Stimulated activated CD4-positive, alpha-beta T cell treated with anti-CD3 and anti-CD28 coated beads, Interleukin-1b, Interleukin-23, amount 100 ng/mL, for 1 hour (primary cell): ENCODE measurements around the gene AATK.

ENCODE experiments used
- DNase-seq, 2 donors: peaks; one replicate each; pipeline ENCODE4 v3.0.0-alpha.2; 2020; ENCODE audit warnings: low read depth in 2 of 2

AATK gene

GRCh38 chr17:81127526-81128177 lies 38.4 kb downstream of the AATK start:
- DNase-seq: no peak

DNA sequence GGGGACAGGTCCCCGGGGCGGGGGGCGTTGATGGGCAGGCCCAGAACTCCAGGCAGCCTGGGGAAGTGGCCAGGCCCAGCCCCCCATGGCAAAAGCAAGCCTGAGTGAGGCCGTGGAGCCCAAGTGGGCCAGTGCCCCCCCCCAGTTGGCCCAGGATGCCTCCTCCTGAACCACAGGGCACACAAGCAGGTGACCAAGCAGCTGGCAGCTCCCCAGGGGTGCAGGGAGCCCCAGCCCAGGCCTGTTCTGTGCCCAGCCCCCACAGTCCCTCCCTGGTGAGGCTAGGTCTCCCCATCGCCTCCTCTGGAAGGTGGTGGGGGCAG lies 38.9 kb downstream of the AATK start:
- no peak for DNase-seq

DNA sequence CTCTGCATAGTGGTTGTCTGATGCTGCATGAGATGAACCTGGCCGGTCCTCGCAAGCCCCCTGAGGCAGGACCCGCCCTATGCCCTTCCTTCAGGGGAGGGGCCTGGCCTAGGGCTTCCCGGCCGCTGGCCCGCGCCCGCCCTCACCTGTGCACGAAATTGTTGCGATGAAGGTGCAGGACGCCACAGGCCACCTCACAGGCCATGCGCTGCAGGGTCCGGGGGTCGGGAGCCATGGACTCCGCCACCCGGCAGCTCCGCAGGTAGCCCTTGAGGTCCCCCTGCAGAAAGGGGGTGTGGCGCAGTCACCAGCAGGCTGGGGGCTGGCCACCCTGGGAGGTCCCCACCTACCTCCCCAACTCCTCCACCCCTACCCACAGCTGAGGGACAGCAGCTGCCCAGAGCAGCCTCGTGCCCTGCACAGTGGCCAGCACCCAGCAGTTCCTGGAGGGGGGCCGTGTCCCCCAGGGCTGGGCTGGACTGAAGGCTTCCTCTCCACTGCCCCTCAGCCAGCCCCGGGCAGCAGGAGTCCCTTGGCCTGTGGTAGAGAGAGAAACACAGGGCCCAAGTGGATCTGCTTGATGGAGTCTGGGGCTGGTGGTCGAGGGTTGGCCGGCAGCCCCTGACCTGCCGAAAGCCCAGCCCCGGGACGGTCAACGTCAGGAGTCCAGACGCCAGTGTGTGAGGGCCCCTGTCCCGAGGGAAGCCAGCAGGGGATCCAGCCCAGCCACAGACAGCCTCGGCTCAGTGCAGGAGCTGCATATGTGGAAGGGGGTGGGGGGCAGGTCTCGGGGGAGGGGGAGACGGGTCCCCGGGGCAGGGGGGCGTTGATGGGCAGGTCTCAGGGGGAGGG lies 39.5 kb downstream of the AATK start:
- no peak for DNase-seq

GRCh38 chr17:81125573-81126081 lies 40.4 kb downstream of the AATK start:
- no peak for DNase-seq

DNA sequence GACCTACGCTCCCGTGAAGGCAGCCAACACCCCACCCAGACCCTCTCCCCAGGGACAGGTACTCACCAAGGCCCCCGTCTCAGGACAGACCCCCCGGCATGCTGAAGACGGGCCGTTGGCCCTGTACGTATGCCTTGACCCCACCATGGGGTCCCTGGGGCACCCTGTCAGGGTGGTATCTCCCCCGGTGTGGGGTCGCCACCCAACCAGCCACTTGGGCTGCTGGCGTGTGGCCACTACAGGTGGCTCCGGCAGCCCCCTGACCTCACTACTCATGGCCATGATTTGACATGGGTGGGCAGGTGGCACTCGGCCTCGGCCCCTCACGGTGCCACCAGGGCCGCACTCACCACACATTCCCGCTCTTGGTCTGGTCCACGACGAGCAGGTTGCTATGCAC lies 41.6 kb downstream of the AATK start:
- DNase-seq: no peak

GRCh38 chr17:81123052-81124048 lies 42.7 kb downstream of the AATK start:
- no peak for DNase-seq

DNA sequence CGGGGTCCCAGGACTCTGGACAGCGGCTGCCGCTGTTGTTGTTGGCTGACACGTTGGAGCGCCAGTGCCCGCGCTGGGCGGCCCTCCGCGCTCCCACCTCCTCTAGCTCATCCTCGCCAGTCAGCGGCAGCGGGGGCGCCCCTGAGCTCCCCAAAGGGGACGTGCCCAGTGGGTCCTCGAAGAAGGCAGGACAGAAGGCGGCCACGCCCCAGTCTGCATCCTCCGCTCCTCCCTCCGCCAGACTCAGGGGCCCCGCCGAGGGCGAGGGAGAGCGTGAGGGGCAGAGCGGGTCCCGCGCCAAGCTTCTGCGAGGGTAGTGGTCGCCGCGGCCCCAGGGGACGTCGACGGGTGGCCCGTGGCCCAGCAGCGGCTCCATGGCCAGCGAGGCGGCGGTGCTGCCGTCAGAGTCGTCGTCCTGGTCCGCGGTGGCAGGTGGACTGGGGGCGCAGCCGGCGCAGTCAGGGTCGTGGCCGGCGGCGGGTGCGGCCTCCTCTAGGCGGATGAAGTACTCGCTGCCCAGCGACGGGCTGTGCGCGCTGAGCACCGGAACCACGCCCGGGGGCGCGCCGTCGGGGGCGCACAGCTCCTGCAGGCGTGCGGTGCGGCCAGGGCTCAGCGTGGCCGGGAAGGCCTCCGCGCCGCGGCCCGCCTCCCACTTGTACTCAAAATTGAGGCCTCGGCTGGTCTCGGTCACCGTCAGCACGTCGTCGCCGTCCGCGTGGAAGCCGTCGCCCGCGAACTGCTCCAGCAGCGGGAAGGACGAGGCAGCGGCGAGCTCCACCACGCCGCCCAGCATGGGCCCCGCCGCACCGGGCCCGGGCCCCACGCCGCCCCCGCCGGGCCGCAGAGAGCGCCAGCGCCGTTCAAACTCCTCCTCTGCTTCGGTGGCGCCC lies 43.9 kb downstream of the AATK start:
- no peak for DNase-seq

DNA sequence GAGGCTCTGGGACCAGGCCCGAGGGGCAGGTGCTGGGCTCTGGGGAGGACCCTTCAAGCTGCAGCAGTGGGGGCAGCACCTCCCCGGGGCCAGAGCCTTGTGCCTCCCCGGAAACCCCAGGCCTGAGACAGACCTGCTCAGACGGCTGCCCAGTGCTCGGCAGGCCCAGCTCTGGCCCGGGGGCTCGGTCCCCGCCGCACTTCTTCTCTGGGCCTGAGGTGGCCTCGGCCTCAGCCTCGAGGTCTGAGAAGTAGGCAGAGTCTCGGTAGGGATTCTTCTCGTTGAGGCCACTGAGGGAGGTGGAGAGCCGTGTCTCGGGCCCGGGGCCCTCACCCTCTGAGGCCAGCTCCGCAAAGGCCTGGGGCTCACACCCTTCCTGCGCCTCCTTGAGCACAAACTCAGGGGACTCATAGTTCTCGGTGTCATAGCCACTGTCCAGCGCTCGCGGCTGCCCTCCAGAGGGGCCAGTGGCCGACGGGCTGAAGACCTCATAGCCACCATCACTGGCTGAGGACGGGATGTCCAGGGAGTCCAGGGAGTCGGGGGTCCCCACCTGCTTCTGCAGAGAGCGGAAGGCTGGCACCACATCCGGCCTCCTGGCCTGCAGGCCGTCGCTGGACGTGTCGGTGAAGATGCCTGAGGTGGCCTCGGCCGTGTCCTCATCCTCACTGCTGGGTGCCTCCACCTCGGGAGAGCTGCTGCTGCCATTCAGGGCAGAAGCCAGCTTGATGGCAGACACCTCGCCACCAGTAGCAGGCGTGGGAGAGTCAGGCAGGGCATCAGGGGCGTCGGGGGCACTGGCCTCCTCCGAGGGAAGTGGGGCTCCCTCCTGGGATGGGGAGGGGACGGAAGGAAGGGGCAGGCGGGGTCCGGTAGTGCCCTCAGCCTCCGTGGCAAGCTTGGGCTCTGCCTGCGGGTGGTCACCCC lies 45.1 kb downstream of the AATK start:
- no peak for DNase-seq

DNA sequence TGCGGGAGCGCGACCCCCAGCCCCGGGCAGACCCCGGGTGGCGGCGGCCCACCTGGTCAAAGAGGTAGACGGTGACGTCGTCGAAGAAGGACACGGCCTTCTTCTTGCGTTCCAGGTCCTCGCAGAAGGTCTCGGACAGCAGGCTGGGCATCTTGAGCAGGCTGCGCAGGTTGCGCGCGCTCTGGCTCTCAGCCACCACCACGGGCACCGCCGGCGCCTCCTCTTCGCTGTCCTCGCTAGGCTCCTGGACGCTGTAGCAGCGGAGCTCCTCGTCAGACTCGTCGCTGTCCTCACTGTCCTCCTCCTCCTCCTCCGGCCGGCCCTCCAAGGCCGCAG lies 45.9 kb downstream of the AATK start:
- no peak for DNase-seq

DNA sequence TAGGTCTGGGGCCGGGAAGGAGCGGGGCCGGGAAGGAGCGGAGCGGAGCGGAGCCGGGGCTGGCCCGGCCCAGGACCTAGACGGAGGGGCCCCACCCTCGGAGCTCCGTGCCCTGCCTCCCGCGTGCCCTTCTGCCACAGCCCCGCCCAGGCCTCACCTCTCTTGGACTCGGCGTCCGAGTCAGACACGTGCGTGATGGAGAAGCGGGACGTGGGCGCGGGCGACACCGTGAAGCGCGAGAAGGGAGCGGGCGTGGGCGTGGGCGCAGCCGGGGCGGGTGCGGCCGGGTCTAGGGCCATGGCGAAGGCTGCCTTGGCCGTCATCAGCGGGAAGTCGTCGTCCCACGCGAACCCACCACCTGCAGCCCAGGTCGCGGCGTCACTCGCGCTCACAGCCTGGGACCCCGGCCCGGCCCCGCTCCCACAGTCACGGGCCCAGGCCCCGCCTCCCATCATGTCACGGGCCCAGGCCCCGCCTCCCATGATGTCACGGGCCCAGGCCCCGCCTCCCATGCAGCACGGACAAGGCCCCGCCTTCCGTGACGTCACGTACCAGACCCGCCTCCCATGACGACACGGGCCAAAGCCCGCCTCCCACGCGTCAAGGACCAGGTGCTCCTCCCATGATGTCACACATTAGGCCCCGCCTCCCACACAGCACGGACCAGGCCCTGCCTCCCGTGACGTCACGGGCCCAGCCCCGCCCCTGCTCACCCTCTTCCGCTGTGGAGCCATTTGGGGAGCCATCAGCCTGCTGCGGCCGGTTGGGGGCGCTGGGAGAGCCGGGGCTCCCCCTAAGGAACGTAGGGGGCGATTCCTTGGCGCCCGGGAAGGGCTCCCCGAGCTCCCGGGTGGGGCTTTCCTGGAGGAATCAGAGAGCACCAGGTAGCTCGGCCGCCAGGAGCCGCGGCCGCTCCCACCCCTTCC lies 46.5 kb downstream of the AATK start:
- peak; percentile 62 to 71 for DNase-seq

DNA sequence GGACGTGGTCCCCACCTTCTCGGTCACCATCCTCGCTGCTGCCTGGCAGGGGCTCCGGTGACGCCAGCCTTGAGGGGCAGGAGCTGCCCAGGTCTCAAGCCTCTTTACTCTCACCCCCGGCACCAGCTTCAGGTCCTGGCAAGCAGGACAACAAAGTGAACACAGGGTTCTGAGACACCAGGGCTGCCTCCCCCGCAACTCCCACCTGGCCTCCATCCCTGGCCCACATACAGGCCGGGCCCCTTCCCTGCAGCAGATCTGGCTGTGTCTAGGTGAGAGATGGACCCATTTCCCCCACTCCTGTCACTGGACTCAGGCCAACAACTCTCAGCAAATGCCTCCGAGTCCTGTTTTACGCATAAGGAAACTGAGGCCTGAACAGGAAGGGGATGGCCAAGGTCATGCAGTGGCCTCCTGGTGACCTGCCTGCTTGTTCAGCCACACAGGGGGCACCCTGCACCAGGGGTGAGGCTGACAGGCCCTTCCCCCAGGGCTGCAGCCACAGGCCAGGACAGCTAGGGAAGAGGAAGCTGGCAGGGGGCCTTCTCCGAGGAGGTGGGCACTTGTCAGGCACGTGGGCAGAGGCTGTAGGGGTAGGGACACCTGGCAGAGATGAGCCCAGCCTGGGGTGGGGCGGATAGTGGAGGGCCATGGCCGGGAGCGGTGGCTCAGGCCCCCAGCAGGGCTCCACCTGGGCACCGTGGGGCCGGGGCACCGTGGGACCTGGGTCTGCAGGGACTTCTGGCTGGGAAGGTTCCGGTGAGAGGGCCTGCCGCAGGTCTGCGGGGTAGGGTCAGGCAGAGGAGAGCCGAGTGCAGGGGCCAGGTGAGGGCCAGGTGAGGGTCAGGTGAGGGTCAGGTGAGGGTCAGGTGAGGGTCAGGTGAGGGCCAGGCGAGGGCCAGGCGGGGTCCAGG lies 47.5 kb downstream of the AATK start:
- DNase-seq: no peak

GRCh38 chr17:81117672-81118198 lies 48.3 kb downstream of the AATK start:
- DNase-seq: no peak

DNA sequence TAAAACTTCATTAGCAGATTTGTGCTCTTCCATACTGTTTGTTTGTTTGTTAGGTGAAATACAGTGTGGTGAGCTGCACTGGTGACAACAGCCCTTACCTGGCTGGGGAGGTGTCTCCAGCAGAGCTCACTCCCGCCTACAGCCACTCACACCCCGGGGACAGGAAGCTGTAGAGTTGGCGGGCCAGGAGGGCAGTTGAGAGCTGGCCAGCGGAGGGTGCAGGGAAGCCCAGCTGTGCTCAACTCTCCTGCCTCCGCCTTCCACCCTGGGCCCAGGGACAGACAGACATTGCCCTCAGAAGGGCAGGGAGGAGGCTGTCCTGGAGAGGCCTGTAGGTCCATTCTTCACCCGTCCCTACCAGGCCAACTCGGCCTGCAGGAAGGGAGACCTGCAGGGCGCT lies 49.3 kb downstream of the AATK start:
- DNase-seq: no peak

DNA sequence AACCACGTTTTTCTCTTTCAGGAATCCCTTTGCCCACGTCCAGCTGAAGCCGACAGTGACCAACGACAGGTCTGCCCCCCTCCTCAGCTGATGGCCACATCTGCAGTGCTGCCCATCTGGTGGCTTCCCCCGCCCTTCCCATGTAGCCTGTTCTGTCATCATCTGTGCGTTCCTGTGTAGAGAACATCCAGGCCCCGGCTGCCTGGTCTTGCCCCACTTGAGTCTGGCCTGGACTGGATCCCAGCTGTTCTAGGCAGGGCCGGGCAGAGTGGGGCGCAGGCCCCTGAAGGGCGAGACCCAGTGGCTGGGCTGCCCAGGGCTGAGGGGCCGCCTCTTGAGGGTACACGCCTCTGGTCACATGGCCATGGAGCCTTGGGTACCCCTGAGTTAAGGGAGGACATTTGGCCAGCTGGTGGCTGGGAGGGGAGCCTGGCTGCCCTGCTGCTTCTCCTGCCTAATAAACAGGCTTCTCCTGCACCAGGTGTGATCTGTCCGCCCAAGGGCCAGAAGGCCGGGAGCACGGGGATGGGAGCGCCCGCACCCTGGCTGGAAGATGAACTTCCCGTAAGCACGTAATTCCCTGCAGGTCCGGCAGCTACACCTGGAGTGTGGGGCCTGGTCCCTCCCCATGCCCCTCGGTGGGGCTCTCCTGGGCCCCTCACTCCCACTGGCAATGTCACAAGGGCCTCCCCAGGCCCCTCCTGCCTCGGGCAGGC lies 50.1 kb downstream of the AATK start:
- DNase-seq: no peak

DNA sequence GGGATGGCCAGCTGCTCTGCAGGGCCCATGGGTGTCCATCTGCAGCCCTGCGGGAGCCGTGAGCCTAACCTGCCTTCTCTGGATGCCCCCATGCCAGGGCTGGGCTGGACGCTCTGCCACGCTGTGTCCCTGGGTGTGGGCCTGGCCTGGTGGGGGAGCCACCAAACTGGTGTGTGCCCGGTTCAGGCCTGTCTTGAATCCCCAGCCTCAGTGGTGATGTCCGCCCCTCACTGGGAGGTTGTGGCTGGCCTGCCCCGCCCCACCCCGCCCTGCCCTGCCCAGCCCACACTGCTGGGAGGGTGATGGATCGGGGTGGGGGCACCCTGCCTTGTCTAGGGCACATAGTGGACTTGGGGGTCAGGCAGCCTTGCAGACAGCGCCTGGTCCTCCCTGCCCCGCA lies 50.8 kb downstream of the AATK start:
- no peak for DNase-seq

DNA sequence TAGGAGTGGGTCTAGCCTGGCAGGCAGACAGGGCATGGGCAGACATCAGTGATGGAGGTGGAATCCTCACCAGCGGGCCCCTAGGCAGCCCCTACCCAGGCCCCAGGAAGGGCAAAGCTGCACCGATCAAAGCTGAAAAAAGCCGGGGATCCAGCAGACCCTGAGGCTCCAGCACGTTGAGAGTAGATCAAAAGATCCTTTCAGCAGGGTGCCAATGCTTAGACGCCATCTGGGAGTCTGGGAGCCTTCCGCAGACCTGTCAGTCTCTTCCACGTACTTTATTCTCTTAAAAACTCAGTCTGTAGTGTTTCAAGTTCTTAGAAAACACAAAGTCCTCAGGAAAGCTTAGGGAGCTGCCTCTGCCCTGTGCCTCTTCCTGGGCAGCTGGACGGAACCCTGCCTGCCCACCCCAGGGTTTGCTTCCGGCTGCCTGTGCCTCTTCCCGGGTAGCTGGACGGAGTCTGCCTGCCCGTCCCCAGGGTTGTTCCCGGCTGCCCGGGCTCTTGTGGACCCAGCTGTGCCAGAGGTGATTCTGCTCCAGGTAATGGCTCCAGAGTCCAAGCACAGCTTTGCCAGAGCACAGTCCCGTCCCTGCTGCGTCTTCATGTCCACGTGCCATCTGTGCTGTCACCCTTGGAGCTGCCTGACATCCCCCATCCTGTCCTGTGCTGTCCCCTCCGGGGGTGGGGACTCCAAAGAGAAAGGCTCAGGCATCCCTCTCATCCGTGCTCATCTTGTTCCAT lies 51.5 kb downstream of the AATK start:
- no peak for DNase-seq
